Thyroid gland (tissue), 4 donors: ENCODE results near the gene ZNF423.

Source experiments
- CTCF ChIP-seq, 6 experiments: fragments of 200-600 bp in 3 of 6; fragments of 450-650 bp in 3 of 6; sonication (generic) in 3 of 6; IDR thresholded peaks; one replicate each; pipeline ENCODE4 v1.5.1; 2016 to 2019; ENCODE audit warnings: antibody characterized with exemption in 6 of 6, mild to moderate bottlenecking in 2 of 6, inconsistent platforms in 1 of 6, moderate library complexity in 1 of 6
- POLR2A ChIP-seq, 2 donors: fragments of 450-650 bp; IDR thresholded peaks; one replicate each; pipeline ENCODE4 v1.6.1; 2017; ENCODE audit warnings: antibody characterized with exemption in 2 of 2, mild to moderate bottlenecking in 2 of 2, moderate library complexity in 1 of 2

GRCh38 chr16:49875806-49876715, 20.1 kb upstream of the ZNF423 start:
- no peak for TF ChIP-seq POLR2A (IDR thresholded peaks at IDR 0.05)
- TF ChIP-seq CTCF (IDR thresholded peaks at IDR 0.05): no peak
